OCI-M1 (cell line): ENCODE results near the gene EXT2.

Experiments
- DNase-seq: peaks from one replicate; lab custom pipeline; 2025; lab: John Stamatoyannopoulos, UW

The EXT2 gene

GRCh38 chr11:44165432-44165831 lies 70.0 kb downstream of the EXT2 start:
- no peak for DNase-seq

- DNase-seq: no peak
Observed at GRCh38 chr11:44167046-44167445, 71.6 kb downstream of the EXT2 start.

GRCh38 chr11:44171518-44171917 lies 76.0 kb downstream of the EXT2 start:
- DNase-seq: no peak

GRCh38 chr11:44172966-44173365 lies 77.5 kb downstream of the EXT2 start:
- DNase-seq: no peak

- DNase-seq: peak; percentile 29
Observed at GRCh38 chr11:44174842-44175241, 79.4 kb downstream of the EXT2 start.

GRCh38 chr11:44176546-44177213 lies 81.2 kb downstream of the EXT2 start:
- DNase-seq: no peak

- peak; percentile 7 for DNase-seq
Observed at GRCh38 chr11:44177905-44178304, 82.4 kb downstream of the EXT2 start.

GRCh38 chr11:44178381-44178780 lies 82.9 kb downstream of the EXT2 start:
- DNase-seq: no peak

GRCh38 chr11:44179173-44179572 lies 83.7 kb downstream of the EXT2 start:
- DNase-seq: no peak

- DNase-seq: no peak
Observed at GRCh38 chr11:44180107-44180506, 84.6 kb downstream of the EXT2 start.

- no peak for DNase-seq
Observed at GRCh38 chr11:44185522-44185921, 90.0 kb downstream of the EXT2 start.

GRCh38 chr11:44186321-44186930 lies 90.9 kb downstream of the EXT2 start:
- no peak for DNase-seq

- no peak for DNase-seq
Observed at GRCh38 chr11:44188643-44189042, 93.2 kb downstream of the EXT2 start.

- no peak for DNase-seq
Observed at GRCh38 chr11:44189986-44190882, 94.8 kb downstream of the EXT2 start.

- DNase-seq: no peak
Observed at GRCh38 chr11:44190883-44191230, 95.4 kb downstream of the EXT2 start.

GRCh38 chr11:44191322-44192016 lies 96.0 kb downstream of the EXT2 start:
- DNase-seq: no peak

GRCh38 chr11:44192017-44192385 lies 96.5 kb downstream of the EXT2 start:
- DNase-seq: no peak

- no peak for DNase-seq
Observed at GRCh38 chr11:44192462-44193100, 97.1 kb downstream of the EXT2 start.

GRCh38 chr11:44193856-44194255 lies 98.4 kb downstream of the EXT2 start:
- no peak for DNase-seq

GRCh38 chr11:44198146-44198724 lies 102.8 kb downstream of the EXT2 start:
- DNase-seq: no peak

- no peak for DNase-seq
Observed at GRCh38 chr11:44199298-44199697, 103.8 kb downstream of the EXT2 start.

GRCh38 chr11:44199816-44200215 lies 104.3 kb downstream of the EXT2 start:
- no peak for DNase-seq
